Tibial nerve (tissue), 4 donors: ENCODE data around the gene DNAH14.

Source experiments
- CTCF ChIP-seq, 5 experiments: fragments of 200-600 bp in 3 of 5; fragments of 450-650 bp in 2 of 5; sonication (generic) in 3 of 5; IDR thresholded peaks; one replicate each; pipeline ENCODE4 v1.5.1; 2016 to 2019; ENCODE audit warnings: antibody characterized with exemption in 5 of 5, mild to moderate bottlenecking in 3 of 5, moderate library complexity in 2 of 5
- EP300 ChIP-seq, 2 donors: sonication (generic); formaldehyde crosslinking; IDR thresholded peaks; one replicate each; pipeline ENCODE4 v1.6.1; 2017; ENCODE audit warnings: antibody characterized with exemption in 2 of 2, mild to moderate bottlenecking in 1 of 2
- POLR2A ChIP-seq, 2 donors: fragments of 450-650 bp; IDR thresholded peaks; one replicate each; pipeline ENCODE4 v1.6.1; 2017; ENCODE audit warnings: antibody characterized with exemption in 2 of 2, mild to moderate bottlenecking in 2 of 2, moderate library complexity in 2 of 2

GRCh38 chr1:225304996-225305395 lies 375.5 kb downstream of the DNAH14 start:
- TF ChIP-seq CTCF (IDR thresholded peaks at IDR 0.05) (no peak), EP300 (IDR thresholded peaks at IDR 0.05) (no peak), POLR2A (IDR thresholded peaks at IDR 0.05) (no peak)
